IMR-90 (cell line): ENCODE data around the gene CHIT1. TPM values are rescaled to one million over a fixed set of nuclear protein-coding genes. Genes with fewer than 3 reads are reported as not detected.

ENCODE experiments used
- ATAC-seq: fragments of 200-7000 bp; cut with Tn5 transposase; 2 replicates; pipeline ENCODE4 v1.9.1; 2020; ENCODE audit warnings: low read depth, mild to moderate bottlenecking, moderate library complexity
- BruUV-seq: library from RNA; stranded (reverse); fragments of 400-500 nt; replicated peaks from 2 replicates; lab custom pipeline; 2021; lab: Mats Ljungman, UMichigan
- CTCF ChIA-PET: fragments of 300-600 bp; formaldehyde crosslinking; extraction: SDS; loops from one replicate; lab custom pipeline; 2021; ENCODE audit warnings: antibody characterized with exemption; lab: Yijun Ruan, JAX
- POLR2A ChIA-PET: fragments of 300-600 bp; sonication (Branson Sonifier 250); formaldehyde crosslinking; loops from one replicate; lab custom pipeline; 2022; ENCODE audit warnings: antibody characterized with exemption; ENCODE audit not compliant: unreplicated experiment; lab: Charles Lee
- DNase-seq: peaks from one replicate; pipeline ENCODE4 v3.0.0; 2013
- H2AFZ ChIP-seq: replicated peaks from 2 replicates; pipeline ENCODE3; 2013; ENCODE audit warnings: low read length, mild to moderate bottlenecking; ENCODE audit not compliant: poor library complexity
- H2AK5ac ChIP-seq: 2 replicates; pipeline ENCODE4 v1.6.1; 2013; ENCODE audit warnings: low read depth, low read length, inconsistent platforms
- H2AK9ac ChIP-seq: replicated peaks from 2 replicates; pipeline ENCODE3; 2013; ENCODE audit warnings: mild to moderate bottlenecking, low read depth, low read length, moderate library complexity; ENCODE audit not compliant: poor library complexity
- H2BK120ac ChIP-seq: 2 replicates; pipeline ENCODE4 v1.6.1; 2013; ENCODE audit warnings: low read depth, low read length, inconsistent platforms
- H2BK15ac ChIP-seq: 3 replicates; pipeline ENCODE4 v1.6.1; 2013; ENCODE audit warnings: low read depth, low read length, inconsistent platforms
- H2BK20ac ChIP-seq: 2 replicates; pipeline ENCODE4 v1.6.1; 2013; ENCODE audit warnings: low read depth, mild to moderate bottlenecking, inconsistent platforms, low read length, moderate library complexity
- H2BK5ac ChIP-seq: 2 replicates; pipeline ENCODE4 v1.6.1; 2013; ENCODE audit warnings: mild to moderate bottlenecking, low read depth, low read length, inconsistent platforms; ENCODE audit not compliant: poor library complexity, severe bottlenecking
- H3K14ac ChIP-seq: replicated peaks from 2 replicates; pipeline ENCODE4 v1.6.1; 2013; ENCODE audit warnings: low read depth, low read length, inconsistent platforms
- H3K18ac ChIP-seq: 2 replicates; pipeline ENCODE4 v1.6.1; 2013; ENCODE audit warnings: low read depth, low read length, control low read depth
- H3K23ac ChIP-seq: 2 replicates; pipeline ENCODE4 v1.6.1; 2013; ENCODE audit warnings: low read depth, low read length, inconsistent platforms
- H3K27ac ChIP-seq: 2 replicates; pipeline ENCODE4 v1.5.1; 2013; ENCODE audit warnings: mild to moderate bottlenecking, control low read depth, low read length; ENCODE audit not compliant: insufficient read depth
- H3K27me3 ChIP-seq: 2 replicates; pipeline ENCODE4 v1.6.1; 2013; ENCODE audit warnings: low read length; ENCODE audit not compliant: control insufficient read depth, insufficient read depth
- H3K36me3 ChIP-seq: 2 replicates; pipeline ENCODE4 v1.6.1; 2013; ENCODE audit warnings: low read length, mixed read lengths; ENCODE audit not compliant: control insufficient read depth, insufficient read depth
- H3K4ac ChIP-seq: 2 replicates; pipeline ENCODE4 v1.6.1; 2013; ENCODE audit warnings: low read depth, low read length, inconsistent platforms
- H3K4me1 ChIP-seq: 2 replicates; pipeline ENCODE4 v1.6.1; 2013; ENCODE audit warnings: low read length, mixed read lengths; ENCODE audit not compliant: control insufficient read depth, insufficient read depth
- H3K4me2 ChIP-seq: 2 replicates; pipeline ENCODE4 v1.6.1; 2013; ENCODE audit warnings: low read depth, mild to moderate bottlenecking, control low read depth, low read length, moderate library complexity
- H3K4me3 ChIP-seq: 2 replicates; pipeline ENCODE4 v1.5.1; 2013; ENCODE audit warnings: low read depth, mild to moderate bottlenecking, control low read depth, low read length, moderate library complexity; ENCODE audit not compliant: insufficient read depth
- H3K56ac ChIP-seq: 2 replicates; pipeline ENCODE4 v1.6.1; 2013; ENCODE audit warnings: low read length, inconsistent platforms; ENCODE audit not compliant: insufficient read depth; ENCODE audit errors: extremely low read depth
- H3K79me1 ChIP-seq, 2 experiments: 2 replicates each; pipeline ENCODE4 v1.6.1; 2013; ENCODE audit warnings: low read length in 2 of 2, inconsistent platforms in 1 of 2, low read depth in 1 of 2
- H3K9ac ChIP-seq: 2 replicates; pipeline ENCODE4 v1.6.1; 2013; ENCODE audit warnings: low read depth, low read length, control low read depth
- H3K9me1 ChIP-seq: 2 replicates; pipeline ENCODE4 v1.6.1; 2013; ENCODE audit warnings: low read length, inconsistent platforms; ENCODE audit not compliant: insufficient read depth
- H3K9me3 ChIP-seq: 2 replicates; pipeline ENCODE4 v1.6.1; 2013; ENCODE audit warnings: low read length; ENCODE audit not compliant: control insufficient read depth, insufficient read depth
- H4K20me1 ChIP-seq: 2 replicates; pipeline ENCODE4 v1.6.1; 2013; ENCODE audit warnings: low read length, inconsistent platforms; ENCODE audit not compliant: insufficient read depth
- H4K5ac ChIP-seq: 2 replicates; pipeline ENCODE4 v1.6.1; 2013; ENCODE audit warnings: mild to moderate bottlenecking, low read depth, low read length, control low read depth
- H4K8ac ChIP-seq, 2 experiments: 2 replicates each; pipeline ENCODE4 v1.6.1; 2013; ENCODE audit warnings: low read depth in 2 of 2, low read length in 2 of 2, control low read depth in 1 of 2, inconsistent platforms in 1 of 2
- H4K91ac ChIP-seq: 2 replicates; pipeline ENCODE4 v1.6.1; 2013; ENCODE audit warnings: low read depth, low read length, inconsistent platforms; ENCODE audit not compliant: insufficient read depth
- CEBPB ChIP-seq: IDR thresholded peaks from 2 replicates; pipeline ENCODE4 v1.6.1; 2012; ENCODE audit warnings: low read depth, low read length, improper control_type of control experiment
- FOS ChIP-seq: fragments of 150-350 bp; IDR thresholded peaks from 2 replicates; pipeline ENCODE4 v1.6.1; 2016; ENCODE audit warnings: low read depth, low read length
- WGBS, 2 experiments: methylation state at CpG; one replicate each; pipeline versions ENCODE4 v1.1.5 to v1.1.7; 2013; ENCODE audit warnings: missing lambda C conversion rate in 2 of 2; ENCODE audit not compliant: insufficient read length in 1 of 2; ENCODE audit errors: extremely low coverage in 2 of 2; 5-methylcytosine and 5-hydroxymethylcytosine counted together
- dilution Hi-C: fragments of 300-500 bp; cut with HindIII; formaldehyde crosslinking; loops from one replicate; pipeline ENCODE4 v1.14.3; 2018; ENCODE audit warnings: low sequenced_read_pairs; ENCODE audit not compliant: unreplicated experiment
- in situ Hi-C: fragments of 300-500 bp; cut with MboI; formaldehyde crosslinking; loops from 3 replicates; pipeline ENCODE4 v1.14.3; 2019; ENCODE audit warnings: low sequenced_read_pairs, inconsistent platforms, mixed read lengths
- intact Hi-C: fragments of 100-400 bp; cut with micrococcal nuclease; formaldehyde crosslinking; loops from 2 replicates; pipeline ENCODE4 v1.10.0; 2022
- polyA plus RNA-seq, 3 experiments: library from polyadenylated mRNA; depleted of rRNA; stranded (reverse); fragments of >200 nt; gene quantifications; 2 replicates each; pipeline ENCODE4 v1.2.3, GENCODE V29; 2012; ENCODE audit warnings: low replicate concordance in 1 of 3
- total RNA-seq: library from RNA; depleted of rRNA; stranded (reverse); fragments of >200 nt; gene quantifications from 2 replicates; pipeline ENCODE4 v1.2.3, GENCODE V29; 2012

Gene CHIT1
- total and polyA plus RNA-seq, 2 of the 4 experiments (the other 2 are of a cell fraction) = not detected

DNA sequence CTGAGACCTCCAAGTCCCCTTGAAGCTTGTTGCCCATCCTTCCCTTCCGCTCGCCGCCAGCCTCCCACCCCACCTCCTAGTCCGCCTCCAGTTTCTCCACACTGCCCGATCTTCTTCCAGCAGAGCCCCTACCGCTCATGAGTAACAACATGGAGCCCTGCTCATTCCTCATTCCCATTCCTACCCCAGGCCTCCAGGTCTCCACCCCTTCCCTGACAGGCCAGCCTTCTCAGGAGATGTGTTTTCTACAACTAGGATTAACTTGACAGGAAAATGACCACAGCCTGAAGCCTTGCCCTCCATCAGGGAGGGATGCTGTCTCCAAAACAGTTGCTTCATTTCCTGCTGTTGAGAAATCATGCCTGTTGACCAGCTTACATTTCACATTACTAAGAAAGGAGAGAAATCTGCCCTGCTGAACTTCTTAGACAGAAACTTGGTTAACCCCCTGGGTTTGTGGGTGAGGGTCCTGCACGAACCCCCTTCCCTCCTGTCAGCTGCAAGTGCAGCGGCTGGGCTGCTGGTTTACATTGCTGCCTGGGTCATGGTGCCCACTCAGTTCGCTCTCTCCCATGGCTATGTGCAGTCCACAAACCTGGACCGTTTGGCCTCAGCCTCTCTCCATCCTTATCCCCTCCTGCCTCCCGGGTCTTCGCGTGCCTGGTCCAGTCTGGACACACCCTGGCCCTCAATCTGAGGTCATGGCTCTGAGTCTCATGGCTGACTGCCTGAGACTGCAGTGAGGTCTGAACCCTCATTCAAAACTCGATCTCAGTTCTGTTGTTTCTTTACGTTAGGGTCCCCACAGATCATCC is 26.8 kb downstream of the CHIT1 start:
- H2BK5ac ChIP-seq = peak overlapping the region; percentile 88
- H3K36me3 ChIP-seq = no peaks in the 10 kb centered on the region
- peak overlapping the region; percentile 24; the same call in 1 of the 2 replicates for H3K4me2 ChIP-seq
- H3K4me3 ChIP-seq = no peak overlapping the region
- intact Hi-C loops = no loop called here
- H3K9me1 ChIP-seq = peaks cover 6% of the 10 kb centered on the region; the same call in 1 of the 2 replicates
- ATAC-seq (peak; percentile 67), DNase-seq (peak; percentile 90)
- peak overlapping the region; percentile 94 for H3K18ac ChIP-seq
- peak overlapping the region; percentile 77; the same call in 1 of the 2 replicates for H3K23ac ChIP-seq
- peak overlapping the region; percentile 34 for H3K56ac ChIP-seq
- H4K5ac ChIP-seq = peak overlapping the region; percentile 97
- H3K27ac ChIP-seq = peak overlapping the region; percentile 93
- H2AFZ ChIP-seq = peak overlapping the region; percentile 83
- peak overlapping the region; percentile 92 for H2BK20ac ChIP-seq
- H2BK120ac ChIP-seq = peak overlapping the region; percentile 95
- H3K4ac ChIP-seq = peak overlapping the region; percentile 91
- peak overlapping the region; percentile 97 for H2AK5ac ChIP-seq
- H4K91ac ChIP-seq = peak overlapping the region; percentile 95
- dilution Hi-C loops = no loop called here
- H2BK15ac ChIP-seq = peak overlapping the region; percentile 68
- BruUV-seq = no TSS peak
- H3K9ac ChIP-seq = peak overlapping the region; percentile 15
- H3K4me1 ChIP-seq = peaks cover 34% of the 10 kb centered on the region
- 60% methylated on average over 1 of the region's 15 CpGs; no CpG with 5 or more reads in 1 of the 2 experiments for WGBS, 2 experiments
- peak overlapping the region; percentile 75 for H2AK9ac ChIP-seq
- in situ Hi-C loops = no loop called here
- no peaks in the 10 kb centered on the region; the same call in 1 of the 2 replicates for H3K27me3 ChIP-seq
- H3K14ac ChIP-seq = peak overlapping the region; percentile 93
- H3K9me3 ChIP-seq = no peaks in the 10 kb centered on the region
- no peaks in the 10 kb centered on the region for H3K79me1 ChIP-seq
- ChIA-PET CTCF (interaction anchor here (1.7 kb wide), 1 partner anchor 163 kb away, joined by 7 read pairs; no protein-coding TSS in a partner anchor), POLR2A (interaction anchor here (0.6 kb wide), 1 partner anchor 751 kb away, joined by 3 read pairs; no protein-coding TSS in a partner anchor)
- H4K20me1 ChIP-seq = no peaks in the 10 kb centered on the region
- H4K8ac ChIP-seq = peak overlapping the region; percentile 62 to 90
- TF ChIP-seq CEBPB = peak; percentile 97
- TF ChIP-seq FOS = no peak
